NT2/D1 (cell line): ENCODE measurements around the gene ZNF678.
"Not testable (repeated sequence)": the region's sequence is repeated elsewhere in the genome, so short reads cannot be mapped to it uniquely, and the experiment has no call there.

ENCODE experiments used
- DNase-seq: peaks from one replicate; pipeline ENCODE4 v3.0.0-alpha.2; 2011; ENCODE audit warnings: low read depth, low spot score
- H3K27me3 ChIP-seq: 2 replicates; pipeline ENCODE4 v1.6.0; 2011; ENCODE audit warnings: mild to moderate bottlenecking; ENCODE audit not compliant: insufficient read length, insufficient read depth
- H3K36me3 ChIP-seq: 2 replicates; pipeline ENCODE4 v1.6.1; 2011; ENCODE audit warnings: mild to moderate bottlenecking, low read length, mixed read lengths; ENCODE audit not compliant: insufficient read depth, insufficient read length
- H3K4me1 ChIP-seq: 2 replicates; pipeline ENCODE4 v1.5.1; 2011; ENCODE audit not compliant: insufficient read depth, insufficient read length
- H3K4me3 ChIP-seq: 2 replicates; pipeline ENCODE4 v1.5.1; 2011; ENCODE audit warnings: low read depth; ENCODE audit not compliant: insufficient read length
- H3K9ac ChIP-seq: 2 replicates; pipeline ENCODE4 v1.6.0; 2011; ENCODE audit warnings: low read depth; ENCODE audit not compliant: insufficient read length
- H3K9me3 ChIP-seq: 2 replicates; pipeline ENCODE4 v1.5.1; 2011; ENCODE audit warnings: mild to moderate bottlenecking, low read length; ENCODE audit not compliant: insufficient read depth
- SUZ12 ChIP-seq: IDR thresholded peaks from 2 replicates; pipeline ENCODE4 v1.6.1; 2011; ENCODE audit not compliant: insufficient read length, insufficient read depth; ENCODE audit errors: extremely low read depth
- YY1 ChIP-seq: IDR thresholded peaks from 2 replicates; pipeline ENCODE4 v1.6.1; 2011; ENCODE audit not compliant: insufficient read length, insufficient read depth
- ZNF274 ChIP-seq: IDR thresholded peaks from 2 replicates; pipeline ENCODE4 v1.6.1; 2011; ENCODE audit warnings: mild to moderate bottlenecking, low read depth, low read length

The ZNF678 gene

GRCh38 chr1:227546598-227547309 is 16.6 kb upstream of the ZNF678 start:
- Histone ChIP-seq H3K36me3 (no peaks in the 10 kb centered on the region), H3K4me1 (no peaks in the 10 kb centered on the region), H3K9ac (no peak overlapping the region), H3K4me3 (no peak overlapping the region), H3K9me3 (peaks cover 10% of the 10 kb centered on the region), H3K27me3 (peaks cover 5% of the 10 kb centered on the region)
- no peak for TF ChIP-seq YY1
- DNase-seq = no peak

- Histone ChIP-seq H3K4me3 (no peak overlapping the region), H3K9ac (no peak overlapping the region), H3K27me3 (no peaks in the 10 kb centered on the region), H3K36me3 (no peaks in the 10 kb centered on the region), H3K4me1 (no peaks in the 10 kb centered on the region), H3K9me3 (peaks cover 18% of the 10 kb centered on the region)
- TF ChIP-seq SUZ12 (no peak), YY1 (no peak), ZNF274 (no peak)
- no peak for DNase-seq
Measured at GRCh38 chr1:227547310-227548118, 15.8 kb upstream of the ZNF678 start.

GRCh38 chr1:227548119-227548397 is 15.3 kb upstream of the ZNF678 start:
- TF ChIP-seq ZNF274 (no peak), SUZ12 (no peak), YY1 (no peak)
- H3K9me3 ChIP-seq = peaks cover 19% of the 10 kb centered on the region
- no peaks in the 10 kb centered on the region for H3K27me3 ChIP-seq
- DNase-seq = no peak
- H3K36me3 ChIP-seq = no peaks in the 10 kb centered on the region
- H3K9ac ChIP-seq = no peak overlapping the region
- no peaks in the 10 kb centered on the region for H3K4me1 ChIP-seq
- no peak overlapping the region for H3K4me3 ChIP-seq

GRCh38 chr1:227548448-227548847 is 14.9 kb upstream of the ZNF678 start:
- TF ChIP-seq ZNF274 (no peak), YY1 (no peak), SUZ12 (no peak)
- no peak for DNase-seq
- no peaks in the 10 kb centered on the region for H3K36me3 ChIP-seq
- no peak overlapping the region for H3K9ac ChIP-seq
- no peak overlapping the region for H3K4me3 ChIP-seq
- no peaks in the 10 kb centered on the region for H3K27me3 ChIP-seq
- no peaks in the 10 kb centered on the region for H3K4me1 ChIP-seq
- peaks cover 15% of the 10 kb centered on the region for H3K9me3 ChIP-seq

GRCh38 chr1:227549892-227550291 is 13.5 kb upstream of the ZNF678 start:
- no peak for DNase-seq
- Histone ChIP-seq H3K4me1 (no peaks in the 10 kb centered on the region), H3K27me3 (no peaks in the 10 kb centered on the region), H3K9me3 (peaks cover 13% of the 10 kb centered on the region; the same call in 1 of the 2 replicates), H3K9ac (no peak overlapping the region), H3K36me3 (no peaks in the 10 kb centered on the region), H3K4me3 (no peak overlapping the region)
- TF ChIP-seq SUZ12 (no peak), YY1 (no peak), ZNF274 (no peak)

GRCh38 chr1:227551881-227552280 is 11.5 kb upstream of the ZNF678 start:
- peaks cover 13% of the 10 kb centered on the region; the same call in 1 of the 2 replicates for H3K9me3 ChIP-seq
- not testable (repeated sequence) for H3K27me3 ChIP-seq

GRCh38 chr1:227556288-227556687 is 7.1 kb upstream of the ZNF678 start:
- Histone ChIP-seq H3K9ac (no peak overlapping the region), H3K36me3 (no peaks in the 10 kb centered on the region), H3K9me3 (peaks cover 13% of the 10 kb centered on the region), H3K4me3 (no peak overlapping the region), H3K27me3 (no peaks in the 10 kb centered on the region), H3K4me1 (no peaks in the 10 kb centered on the region)
- TF ChIP-seq YY1 = no peak
- TF ChIP-seq SUZ12 = no peak
- no peak for TF ChIP-seq ZNF274
- no peak for DNase-seq

More at GRCh38 chr1:227551881-227552280, 11.5 kb upstream of the ZNF678 start:
- not testable (repeated sequence) for H3K36me3 ChIP-seq, H3K9ac ChIP-seq, DNase-seq, H3K4me1 ChIP-seq, H3K4me3 ChIP-seq
